Sigmoid colon (tissue), 7 donors: ENCODE results near the gene POU6F2. TPM values are rescaled to one million over a fixed set of nuclear protein-coding genes. Genes with fewer than 3 reads are reported as not detected.

ENCODE experiments used
- DNase-seq: peaks from one replicate; pipeline ENCODE4 v3.0.0-alpha.2; 2019
- H3K27ac ChIP-seq, 4 donors: fragments of 200-600 bp; sonication (generic); one replicate each; pipeline ENCODE4 v1.5.1; 2016 to 2019; ENCODE audit warnings: mild to moderate bottlenecking in 1 of 4
- H3K27me3 ChIP-seq, 3 donors: fragments of 200-600 bp; sonication (generic); one replicate each; pipeline ENCODE4 v1.5.1; 2019; ENCODE audit warnings: mild to moderate bottlenecking in 1 of 3
- H3K36me3 ChIP-seq, 4 donors: fragments of 200-600 bp; sonication (generic); one replicate each; pipeline ENCODE4 v1.5.1; 2016 to 2019
- H3K4me1 ChIP-seq, 4 donors: fragments of 200-600 bp; sonication (generic); one replicate each; pipeline ENCODE4 v1.5.1; 2017 to 2019
- H3K4me3 ChIP-seq, 4 donors: fragments of 200-600 bp; sonication (generic); one replicate each; pipeline ENCODE4 v1.5.1; 2017 to 2019; ENCODE audit warnings: mild to moderate bottlenecking in 2 of 4, moderate library complexity in 1 of 4
- H3K9me3 ChIP-seq, 4 donors: fragments of 200-600 bp in 3 of 4; sonication (generic) in 3 of 4; one replicate each; pipeline versions ENCODE4 v1.5.1 to v1.6.1; 2013 to 2019
- CTCF ChIP-seq, 4 experiments: fragments of 450-650 bp in 3 of 4; fragments of 200-600 bp in 1 of 4; IDR thresholded peaks; one replicate each; pipeline ENCODE4 v1.5.1; 2016 to 2019; ENCODE audit warnings: antibody characterized with exemption in 4 of 4, mild to moderate bottlenecking in 3 of 4, moderate library complexity in 2 of 4
- EP300 ChIP-seq, 4 donors: sonication (generic); formaldehyde crosslinking; IDR thresholded peaks; one replicate each; pipeline ENCODE4 v1.6.1; 2017; ENCODE audit warnings: antibody characterized with exemption in 4 of 4
- POLR2A ChIP-seq, 2 donors: fragments of 450-650 bp; IDR thresholded peaks; one replicate each; pipeline ENCODE4 v1.6.1; 2016; ENCODE audit warnings: antibody characterized with exemption in 2 of 2, mild to moderate bottlenecking in 2 of 2, moderate library complexity in 2 of 2
- POLR2AphosphoS5 ChIP-seq, 4 donors: sonication (generic); formaldehyde crosslinking; IDR thresholded peaks; one replicate each; pipeline ENCODE4 v1.6.1; 2017; ENCODE audit warnings: antibody characterized with exemption in 4 of 4
- WGBS, 2 donors: extraction: QIAGEN DNeasy Blood & Tissue Kit; methylation state at CpG; one replicate each; pipeline ENCODE4 v1.1.7; 2013; 5-methylcytosine and 5-hydroxymethylcytosine counted together
- intact Hi-C: fragments of 100-400 bp; cut with DNase I; formaldehyde crosslinking; loops from one replicate; pipeline ENCODE4 v1.15.1; 2023
- polyA plus RNA-seq, 3 donors: library from polyadenylated mRNA; stranded (reverse); fragments of 200-250 nt; gene quantifications; one replicate each; pipeline ENCODE4 v1.2.3, GENCODE V29; 2013
- total RNA-seq, 4 donors: library from RNA; depleted of rRNA; stranded (reverse); fragments of >200 nt; gene quantifications; one replicate each; pipeline ENCODE4 v1.1.0, GENCODE V29; 2016
- donor health status: healthy with polysubstance abuse.
- donor health status: Bipolar disorder and iron deficiency.
- donor health status: healthy.

The POU6F2 gene
- total and polyA plus RNA-seq, 7 donors, result 0.04 TPM; not detected in 6

- WGBS, 2 donors, result 90 to 93% methylated on average over 5 of the region's 5 CpGs
- Histone ChIP-seq H3K4me3 (no peak overlapping the region), H3K9me3 (no peaks in the 10 kb centered on the region), H3K27ac (no peak overlapping the region), H3K27me3 (no peaks in the 10 kb centered on the region), H3K4me1 (no peaks in the 10 kb centered on the region), H3K36me3 (no peaks in the 10 kb centered on the region)
- DNase-seq, result no peak
- intact Hi-C loops, result no loop called here
- TF ChIP-seq EP300 (IDR thresholded peaks at IDR 0.05) (no peak), POLR2AphosphoS5 (IDR thresholded peaks at IDR 0.05) (no peak)
Measured at GRCh38 chr7:39195967-39196366, 218.3 kb downstream of the POU6F2 start.

- Histone ChIP-seq H3K27ac (no peak overlapping the region), H3K9me3 (no peaks in the 10 kb centered on the region), H3K4me1 (no peaks in the 10 kb centered on the region), H3K36me3 (no peaks in the 10 kb centered on the region), H3K4me3 (no peak overlapping the region), H3K27me3 (no peaks in the 10 kb centered on the region)
- intact Hi-C loops, result no loop called here
- 22 to 66% methylated on average over 1 of the region's 1 CpG for WGBS, 2 donors
- no peak for TF ChIP-seq POLR2A (IDR thresholded peaks at IDR 0.05)
- TF ChIP-seq CTCF (IDR thresholded peaks at IDR 0.05), result no peak
- TF ChIP-seq POLR2AphosphoS5 (IDR thresholded peaks at IDR 0.05), result no peak
- no peak for TF ChIP-seq EP300 (IDR thresholded peaks at IDR 0.05)
- no peak for DNase-seq
Measured at GRCh38 chr7:39197831-39198230, 220.1 kb downstream of the POU6F2 start.

- H3K36me3 ChIP-seq, result no peaks in the 10 kb centered on the region
- no peak overlapping the region for H3K4me3 ChIP-seq
- TF ChIP-seq POLR2A (IDR thresholded peaks at IDR 0.05) (no peak), EP300 (IDR thresholded peaks at IDR 0.05) (no peak), CTCF (IDR thresholded peaks at IDR 0.05) (no peak), POLR2AphosphoS5 (IDR thresholded peaks at IDR 0.05) (no peak)
- H3K27ac ChIP-seq, result no peak overlapping the region
- no peaks in the 10 kb centered on the region for H3K4me1 ChIP-seq
- H3K27me3 ChIP-seq, result no peaks in the 10 kb centered on the region
- WGBS, 2 donors, result 18 to 72% methylated on average over 2 of the region's 2 CpGs
- no peaks in the 10 kb centered on the region for H3K9me3 ChIP-seq
- intact Hi-C loops, result no loop called here
- DNase-seq, result no peak
Measured at GRCh38 chr7:39198556-39198955, 220.8 kb downstream of the POU6F2 start.

- intact Hi-C loops, result no loop called here
- no peaks in the 10 kb centered on the region for H3K4me1 ChIP-seq
- no peak for DNase-seq
- H3K36me3 ChIP-seq, result no peaks in the 10 kb centered on the region
- H3K4me3 ChIP-seq, result no peak overlapping the region
- WGBS, 2 donors, result 25 to 73% methylated on average over 4 of the region's 4 CpGs
- TF ChIP-seq CTCF (IDR thresholded peaks at IDR 0.05) (no peak), EP300 (IDR thresholded peaks at IDR 0.05) (no peak), POLR2AphosphoS5 (IDR thresholded peaks at IDR 0.05) (no peak), POLR2A (IDR thresholded peaks at IDR 0.05) (no peak)
- H3K9me3 ChIP-seq, result no peaks in the 10 kb centered on the region
- H3K27me3 ChIP-seq, result no peaks in the 10 kb centered on the region
- no peak overlapping the region for H3K27ac ChIP-seq
Measured at GRCh38 chr7:39199006-39199405, 221.3 kb downstream of the POU6F2 start.

GRCh38 chr7:39199951-39200350 is 222.2 kb downstream of the POU6F2 start:
- intact Hi-C loops, result no loop called here
- WGBS, 2 donors, result 76 to 93% methylated on average over 5 of the region's 5 CpGs

More at GRCh38 chr7:39199951-39200350, 222.2 kb downstream of the POU6F2 start:
- H3K27ac ChIP-seq, result no peak overlapping the region
- H3K9me3 ChIP-seq, result no peaks in the 10 kb centered on the region
- H3K4me1 ChIP-seq, result no peaks in the 10 kb centered on the region
- TF ChIP-seq EP300 (IDR thresholded peaks at IDR 0.05) (no peak), POLR2AphosphoS5 (IDR thresholded peaks at IDR 0.05) (no peak), CTCF (IDR thresholded peaks at IDR 0.05) (no peak), POLR2A (IDR thresholded peaks at IDR 0.05) (no peak)
- H3K27me3 ChIP-seq, result no peaks in the 10 kb centered on the region
- H3K4me3 ChIP-seq, result no peak overlapping the region
- no peak for DNase-seq
- H3K36me3 ChIP-seq, result no peaks in the 10 kb centered on the region
